Fibroblast of pulmonary artery (primary cell): ENCODE results near the gene CDH5.

ENCODE experiments used
- DNase-seq: peaks from one replicate; pipeline ENCODE4 v3.0.0-alpha.2; 2010; ENCODE audit warnings: low read depth
- H3K4me3 ChIP-seq: replicated peaks from 2 replicates; pipeline ENCODE4 v1.5.1; 2011; ENCODE audit warnings: low read depth, mild to moderate bottlenecking, control low read depth, low read length, moderate library complexity
- TF ChIP-seq, protein P1 (sequence below): IDR thresholded peaks from 2 replicates; pipeline ENCODE4 v1.5.1; 2011; ENCODE audit warnings: mild to moderate bottlenecking, control low read depth, low read length, inconsistent platforms; ENCODE audit errors: missing control alignments

Gene CDH5

DNA sequence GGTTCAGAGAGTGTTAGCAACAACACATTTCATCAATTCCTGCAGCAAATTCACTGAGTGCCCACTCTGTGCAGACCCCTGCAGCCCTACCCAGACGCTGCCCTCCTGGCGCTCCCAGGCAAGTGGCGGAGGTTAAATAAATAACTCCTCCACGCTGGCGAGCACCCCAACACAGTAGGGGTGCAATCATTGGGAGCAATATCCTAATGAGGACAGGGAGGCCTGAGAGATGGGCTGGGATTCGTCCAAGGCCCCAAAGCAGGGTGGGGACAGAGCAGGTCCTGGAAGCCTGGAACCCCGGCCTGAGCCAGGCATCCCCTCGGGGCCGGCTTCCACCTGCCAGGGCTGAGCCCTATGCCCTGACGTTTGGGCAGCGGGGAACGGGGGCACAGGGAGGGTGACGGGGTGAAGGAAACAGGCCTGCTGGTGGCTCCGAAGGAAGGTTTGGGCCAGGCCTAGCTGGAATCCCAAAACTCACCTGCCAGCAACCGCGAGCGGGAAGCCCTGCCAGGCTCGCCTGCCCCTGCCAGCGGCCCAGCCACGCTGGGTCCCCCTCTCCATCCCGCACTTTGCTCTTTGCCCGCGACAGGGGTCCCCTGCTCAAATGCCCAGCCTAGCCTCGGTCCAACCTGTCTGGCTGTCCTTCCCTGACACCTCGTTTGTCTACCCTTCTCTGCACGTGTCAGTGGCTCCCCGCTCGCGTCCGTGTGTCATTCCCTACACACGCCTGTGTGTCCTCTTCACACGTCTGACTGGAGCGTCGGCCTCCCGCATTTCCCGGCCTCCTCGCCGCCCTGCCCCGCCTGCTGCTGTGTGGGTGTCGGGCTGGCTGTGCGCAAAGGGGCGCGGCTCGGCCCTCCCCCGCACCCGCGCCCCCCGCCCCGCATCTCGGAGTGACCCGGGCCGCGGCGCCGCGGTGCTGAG, 59.9 kb downstream of the CDH5 start:
- no peak for DNase-seq
- TF ChIP-seq, protein P1, sequence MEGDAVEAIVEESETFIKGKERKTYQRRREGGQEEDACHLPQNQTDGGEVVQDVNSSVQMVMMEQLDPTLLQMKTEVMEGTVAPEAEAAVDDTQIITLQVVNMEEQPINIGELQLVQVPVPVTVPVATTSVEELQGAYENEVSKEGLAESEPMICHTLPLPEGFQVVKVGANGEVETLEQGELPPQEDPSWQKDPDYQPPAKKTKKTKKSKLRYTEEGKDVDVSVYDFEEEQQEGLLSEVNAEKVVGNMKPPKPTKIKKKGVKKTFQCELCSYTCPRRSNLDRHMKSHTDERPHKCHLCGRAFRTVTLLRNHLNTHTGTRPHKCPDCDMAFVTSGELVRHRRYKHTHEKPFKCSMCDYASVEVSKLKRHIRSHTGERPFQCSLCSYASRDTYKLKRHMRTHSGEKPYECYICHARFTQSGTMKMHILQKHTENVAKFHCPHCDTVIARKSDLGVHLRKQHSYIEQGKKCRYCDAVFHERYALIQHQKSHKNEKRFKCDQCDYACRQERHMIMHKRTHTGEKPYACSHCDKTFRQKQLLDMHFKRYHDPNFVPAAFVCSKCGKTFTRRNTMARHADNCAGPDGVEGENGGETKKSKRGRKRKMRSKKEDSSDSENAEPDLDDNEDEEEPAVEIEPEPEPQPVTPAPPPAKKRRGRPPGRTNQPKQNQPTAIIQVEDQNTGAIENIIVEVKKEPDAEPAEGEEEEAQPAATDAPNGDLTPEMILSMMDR: no peak
- peak overlapping the region; percentile 34 for H3K4me3 ChIP-seq

DNA sequence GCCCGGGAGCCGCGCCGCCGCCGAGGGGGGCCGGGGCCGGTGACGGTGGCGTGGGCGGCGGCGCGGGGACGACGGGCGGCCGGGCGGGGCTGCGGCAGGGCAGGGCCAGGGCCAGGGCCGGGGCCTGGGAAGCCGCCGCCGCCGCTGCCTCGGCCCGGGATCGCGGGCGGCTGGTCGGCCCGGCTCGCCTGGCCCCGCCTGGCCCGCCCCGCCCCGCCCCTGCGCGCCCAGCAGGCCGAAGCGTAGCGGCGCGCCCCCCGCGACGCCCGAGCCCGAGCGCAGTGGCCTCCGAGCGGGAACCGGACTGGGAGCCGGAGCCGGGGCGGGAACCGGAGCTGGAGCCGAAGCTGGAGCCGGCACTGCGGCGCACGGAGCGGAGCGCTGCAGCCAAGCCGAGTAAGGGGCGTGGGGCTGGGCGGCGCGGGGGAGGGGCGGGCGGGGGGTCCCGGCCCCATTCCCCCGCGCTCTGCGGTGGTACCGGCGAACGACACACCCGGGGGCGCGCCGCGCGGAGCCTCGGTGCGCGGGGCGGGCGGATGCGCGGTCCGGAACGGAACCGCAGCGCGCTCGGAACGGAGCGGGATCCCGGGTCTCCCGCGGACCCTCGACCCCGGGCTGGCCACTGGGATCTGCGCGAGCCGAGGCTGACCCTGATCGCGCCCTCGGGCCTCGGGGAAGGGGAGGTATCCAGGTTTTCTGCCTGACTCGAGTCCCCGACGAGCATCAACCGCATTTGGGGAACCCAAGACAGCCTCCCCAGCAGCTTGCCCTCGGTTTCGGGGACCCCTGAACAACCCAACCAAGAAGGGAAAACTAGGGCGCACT, 60.8 kb downstream of the CDH5 start, which contains the start of gene BEAN1:
BEAN1 (plus strand) TSS at position 260 of the 825 bp plus-strand sequence. CDS start 10,382 bp downstream, outside the sequence.
- TF ChIP-seq, protein P1: no peak
- DNase-seq: no peak
- H3K4me3 ChIP-seq: peak within 1 kb of the TSS; percentile 34

DNA sequence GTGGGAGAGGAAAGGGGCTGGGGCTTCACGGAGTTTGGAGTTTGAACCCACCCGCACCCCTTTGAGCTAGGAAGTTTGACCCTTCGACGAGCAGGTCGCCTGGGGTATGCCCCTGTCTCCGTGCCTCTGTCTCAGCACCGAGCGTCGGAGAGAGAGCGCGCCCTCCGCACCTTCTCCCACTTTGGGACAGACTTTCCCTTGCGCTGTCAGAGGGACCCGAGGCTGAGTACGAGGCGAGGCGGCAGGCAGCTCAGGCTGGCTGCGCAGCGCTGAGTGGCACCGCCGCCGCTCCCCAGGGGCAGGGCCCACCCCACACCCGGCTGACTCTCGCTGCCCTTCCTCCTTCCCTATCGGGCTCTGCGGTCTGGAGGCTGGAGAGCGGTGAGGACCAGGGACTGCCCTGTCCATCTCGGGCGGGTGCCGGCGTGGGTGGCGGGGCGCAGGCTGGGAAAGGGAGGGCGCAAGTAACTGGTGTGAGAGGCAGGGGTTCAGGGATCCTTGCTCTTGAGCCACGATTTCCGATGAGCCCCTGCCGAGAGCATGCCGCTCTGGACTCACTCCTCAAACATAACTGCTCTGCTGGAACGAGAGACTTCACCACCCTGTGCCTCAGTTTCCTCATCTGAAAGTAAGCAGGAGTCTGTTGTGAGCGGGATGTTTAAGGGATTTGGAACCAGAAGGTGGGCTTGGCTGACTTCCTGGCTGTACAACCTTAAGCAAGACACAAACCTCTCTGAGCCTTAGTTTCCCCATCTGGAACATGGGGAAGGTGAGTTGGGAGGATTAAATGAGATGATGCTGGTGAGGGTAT, 61.6 kb downstream of the CDH5 start:
- H3K4me3 ChIP-seq: peak overlapping the region; percentile 31
- DNase-seq: no peak
- TF ChIP-seq, protein P1: no peak

DNA sequence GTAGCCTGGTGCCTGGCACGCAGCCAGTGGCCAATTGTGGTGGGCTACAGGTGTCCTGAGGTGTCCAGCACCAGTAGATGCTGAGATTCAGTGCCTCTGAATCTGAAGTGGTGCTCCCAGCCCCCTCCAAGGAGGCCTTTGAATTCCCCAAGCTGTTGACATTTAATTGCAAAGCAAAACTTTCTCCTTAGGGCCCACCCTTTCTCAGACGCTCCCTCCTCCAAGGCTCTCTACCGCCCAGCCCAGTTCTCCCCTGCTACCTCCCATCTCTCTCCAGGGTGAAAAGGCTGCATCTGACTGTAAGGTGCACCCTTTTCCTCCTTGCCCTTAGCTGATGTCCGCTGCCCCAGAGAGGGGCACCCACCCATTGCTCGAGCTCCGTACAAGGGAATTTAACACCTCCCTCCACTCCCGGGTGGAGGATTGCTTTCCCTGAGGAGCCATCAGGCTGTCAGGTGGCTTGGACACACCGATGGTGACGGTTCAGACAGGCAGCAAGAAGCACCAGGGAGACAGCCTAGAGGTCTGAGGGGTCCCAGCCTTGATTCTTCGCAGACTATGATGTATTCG, 62.3 kb downstream of the CDH5 start:
- no peak overlapping the region for H3K4me3 ChIP-seq
- TF ChIP-seq, protein P1: no peak
- DNase-seq: no peak

DNA sequence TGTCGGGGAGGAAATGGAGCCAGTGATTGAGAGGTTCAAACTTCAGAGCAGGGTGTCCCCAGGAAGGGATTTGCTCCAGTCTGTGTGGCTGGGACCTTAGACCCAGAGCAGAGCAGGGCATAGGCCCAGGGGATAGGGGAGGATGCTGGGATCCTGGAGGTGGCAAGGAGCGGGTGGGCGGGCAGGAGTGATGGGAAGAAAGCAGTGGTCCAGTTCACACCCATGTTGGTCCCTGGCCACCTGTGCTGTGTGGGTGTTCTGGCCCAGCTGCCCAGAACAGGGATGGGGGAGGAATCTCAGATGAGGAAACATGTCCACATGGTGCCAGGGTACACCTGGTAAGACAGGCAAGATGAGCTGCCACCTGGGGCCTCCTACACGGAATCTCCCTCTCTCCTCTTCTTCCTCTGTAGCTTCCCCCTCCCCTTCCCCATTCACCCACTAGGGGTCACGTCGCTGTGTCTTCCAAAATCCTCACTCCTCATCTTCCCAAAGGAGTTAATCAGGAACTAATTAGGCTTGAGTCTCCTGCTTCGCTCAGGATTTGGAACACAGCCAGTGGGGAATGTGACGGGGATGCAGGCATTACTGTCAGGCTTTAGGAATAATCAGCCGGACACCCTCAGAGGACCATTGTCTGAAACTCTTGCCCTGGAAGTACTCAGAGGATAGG, 62.9 kb downstream of the CDH5 start:
- TF ChIP-seq, protein P1: peak; percentile 11

More for the DNA sequence above, 62.9 kb downstream of the CDH5 start:
- DNase-seq: no peak
- H3K4me3 ChIP-seq: no peak overlapping the region
